ENCODE results near the gene DLX3.

- TF ChIP-seq EZH2phosphoT487 (IDR thresholded peaks at IDR 0.05) (peak; percentile 15), CTCF (IDR thresholded peaks at IDR 0.05) (no peak)
Observed at GRCh38 chr17:49965524-49965909, 29.5 kb downstream of the DLX3 start.

Data from neural progenitor cell (in vitro differentiated cells).